ENCODE measurements around the gene FBN1. TPM values are rescaled to one million over a fixed set of nuclear protein-coding genes. Genes with fewer than 3 reads are reported as not detected.

Gene FBN1
- total and polyA plus RNA-seq, 10 of the 15 experiments (the other 5 are each of a cell fraction or from before 2014, with no cell fraction given) = 2.2 to 15.3 (median 7.0) TPM

- ATAC-seq = no peak
- ChIA-PET RAD21 (ENCODE audit: unreplicated experiment) (no interaction called here), SMC1A (ENCODE audit: uncharacterized antibody, unreplicated experiment) (interaction anchor here (0.5 kb wide), 1 partner anchor 65 kb away, joined by 3 read pairs; no protein-coding TSS in a partner anchor)
These were observed 94.5 kb downstream of the FBN1 start for GRCh38 chr15:48550822-48551525.

GRCh38 chr15:48548455-48548854 lies 97.1 kb downstream of the FBN1 start:
- H4K20me1 ChIP-seq (ENCODE audit: control insufficient read depth, insufficient read depth) = no peaks in the 10 kb centered on the region
- H3K9ac ChIP-seq (ENCODE audit: control insufficient read depth, insufficient read depth, low read length) = no peak overlapping the region
- no peak overlapping the region for H3K4me2 ChIP-seq (ENCODE audit: control insufficient read depth, insufficient read depth)
- H3K9me3 ChIP-seq (replicated peaks; ENCODE audit: control insufficient read depth, insufficient read depth, low read length) = no peaks in the 10 kb centered on the region
- POLR2A ChIA-PET = interaction anchor here (2.0 kb wide), 1 partner anchor 14 kb away, joined by 4 read pairs; no protein-coding TSS in a partner anchor
- intact Hi-C loops (cut with micrococcal nuclease; ENCODE audit: unreplicated experiment) = no loop called here
- SMC1A ChIA-PET (ENCODE audit: uncharacterized antibody, unreplicated experiment) = no interaction called here
- in situ Hi-C loops (cut with MboI) = no loop called here
- no peaks in the 10 kb centered on the region for H3K79me2 ChIP-seq (ENCODE audit: control insufficient read depth, insufficient read depth, low read length)
- no peak overlapping the region for H3K27ac ChIP-seq (ENCODE audit: control insufficient read depth, insufficient read depth)
- no TSS peak for BruUV-seq (replicated peaks)
- RAD21 ChIA-PET (ENCODE audit: unreplicated experiment) = no interaction called here
- DNase-seq (ENCODE audit: low read depth, low spot score) (no peak), ATAC-seq (no peak), FAIRE-seq (no peak)
- no peaks in the 10 kb centered on the region for H3K4me1 ChIP-seq (ENCODE audit: control insufficient read depth, insufficient read depth, low read length)
- H3K36me3 ChIP-seq (ENCODE audit: control insufficient read depth in 2 of 2, insufficient read depth in 2 of 2, low read length in 1 of 2) = no peaks in the 10 kb centered on the region
- no peak overlapping the region for H2AFZ ChIP-seq (ENCODE audit: control insufficient read depth, low read depth, low read length)
- H3K27me3 ChIP-seq (replicated peaks in 1 of 2; ENCODE audit: control insufficient read depth in 2 of 2, insufficient read depth in 2 of 2, low read length in 1 of 2) = no peaks in the 10 kb centered on the region
- 75% methylated on average over 2 of the region's 2 CpGs for WGBS (ENCODE audit: insufficient coverage, insufficient replicate concordance, low lambda C conversion rate, missing lambda C conversion rate)
- no peak overlapping the region for H3K4me3 ChIP-seq
- CTCF ChIA-PET = interaction anchor here (0.6 to 1.4 kb wide), 2 partner anchors 12 to 30 kb away, joined by 3 to 5 read pairs; no protein-coding TSS in a partner anchor
- TF ChIP-seq HDAC2 (IDR thresholded peaks at IDR 0.05) (no peak), MXI1 (IDR thresholded peaks at IDR 0.05; ENCODE audit: low read depth, low read length) (no peak), SUPT20H (IDR thresholded peaks at IDR 0.05; ENCODE audit: borderline replicate concordance, control insufficient read depth, low read depth, low read length) (no peak), ZNF217 (IDR thresholded peaks at IDR 0.05) (no peak), NR2F1 (conservative IDR thresholded peaks at IDR 0.05) (no peak), POLR2AphosphoS5 (IDR thresholded peaks at IDR 0.05; ENCODE audit: low read length) (no peak), TBL1XR1 (IDR thresholded peaks at IDR 0.05; ENCODE audit: low read depth, low read length) (no peak), ESRRA (IDR thresholded peaks at IDR 0.05; ENCODE audit: low read length) (no peak), ATF2 (IDR thresholded peaks at IDR 0.05; ENCODE audit: low read length) (no peak), ZBTB4 (CRISPR knock-in tag; IDR thresholded peaks at IDR 0.05) (no peak), HDGF (IDR thresholded peaks at IDR 0.05) (no peak)

More at GRCh38 chr15:48550822-48551525, 94.5 kb downstream of the FBN1 start:
- Histone ChIP-seq H3K36me3 (ENCODE audit: control insufficient read depth in 2 of 2, insufficient read depth in 2 of 2, low read length in 1 of 2) (no peaks in the 10 kb centered on the region), H2AFZ (ENCODE audit: control insufficient read depth, low read depth, low read length) (no peak overlapping the region), H3K4me2 (ENCODE audit: control insufficient read depth, insufficient read depth) (no peak overlapping the region), H3K79me2 (ENCODE audit: control insufficient read depth, insufficient read depth, low read length) (no peaks in the 10 kb centered on the region), H4K20me1 (ENCODE audit: control insufficient read depth, insufficient read depth) (no peaks in the 10 kb centered on the region), H3K9me3 (replicated peaks; ENCODE audit: control insufficient read depth, insufficient read depth, low read length) (no peaks in the 10 kb centered on the region), H3K9ac (ENCODE audit: control insufficient read depth, insufficient read depth, low read length) (no peak overlapping the region), H3K4me3 (no peak overlapping the region), H3K27me3 (replicated peaks in 1 of 2; ENCODE audit: control insufficient read depth in 2 of 2, insufficient read depth in 2 of 2, low read length in 1 of 2) (no peaks in the 10 kb centered on the region), H3K27ac (ENCODE audit: control insufficient read depth, insufficient read depth) (no peak overlapping the region), H3K4me1 (ENCODE audit: control insufficient read depth, insufficient read depth, low read length) (no peaks in the 10 kb centered on the region)
- in situ Hi-C loops (cut with MboI) = no loop called here
- no peak for FAIRE-seq
- ChIA-PET CTCF (no interaction called here), POLR2A (no interaction called here)
- WGBS (ENCODE audit: insufficient coverage, insufficient replicate concordance, low lambda C conversion rate, missing lambda C conversion rate) = 87% methylated on average over 3 of the region's 3 CpGs
- intact Hi-C loops (cut with micrococcal nuclease; ENCODE audit: unreplicated experiment) = no loop called here
- BruUV-seq (replicated peaks) = no TSS peak
- TF ChIP-seq POLR2AphosphoS5 (IDR thresholded peaks at IDR 0.05; ENCODE audit: low read length) (no peak), ZNF24 (IDR thresholded peaks at IDR 0.05) (peak; percentile 86)
- DNase-seq (ENCODE audit: low read depth, low spot score) = no peak
